Astrocyte (in vitro differentiated cells and primary cell): ENCODE data around the gene MXRA8.

Experiments
- EZH2 ChIP-seq: IDR thresholded peaks from 2 replicates; pipeline ENCODE4 v1.6.1; 2012; ENCODE audit warnings: mild to moderate bottlenecking, low read length, inconsistent platforms; ENCODE audit not compliant: insufficient read depth
- TF ChIP-seq, protein P1 (sequence below): IDR thresholded peaks from 2 replicates; pipeline ENCODE4 v1.5.1; 2011; ENCODE audit warnings: low read depth, mild to moderate bottlenecking, inconsistent platforms, low read length, moderate library complexity; ENCODE audit not compliant: insufficient read depth

- TF ChIP-seq, protein P1, sequence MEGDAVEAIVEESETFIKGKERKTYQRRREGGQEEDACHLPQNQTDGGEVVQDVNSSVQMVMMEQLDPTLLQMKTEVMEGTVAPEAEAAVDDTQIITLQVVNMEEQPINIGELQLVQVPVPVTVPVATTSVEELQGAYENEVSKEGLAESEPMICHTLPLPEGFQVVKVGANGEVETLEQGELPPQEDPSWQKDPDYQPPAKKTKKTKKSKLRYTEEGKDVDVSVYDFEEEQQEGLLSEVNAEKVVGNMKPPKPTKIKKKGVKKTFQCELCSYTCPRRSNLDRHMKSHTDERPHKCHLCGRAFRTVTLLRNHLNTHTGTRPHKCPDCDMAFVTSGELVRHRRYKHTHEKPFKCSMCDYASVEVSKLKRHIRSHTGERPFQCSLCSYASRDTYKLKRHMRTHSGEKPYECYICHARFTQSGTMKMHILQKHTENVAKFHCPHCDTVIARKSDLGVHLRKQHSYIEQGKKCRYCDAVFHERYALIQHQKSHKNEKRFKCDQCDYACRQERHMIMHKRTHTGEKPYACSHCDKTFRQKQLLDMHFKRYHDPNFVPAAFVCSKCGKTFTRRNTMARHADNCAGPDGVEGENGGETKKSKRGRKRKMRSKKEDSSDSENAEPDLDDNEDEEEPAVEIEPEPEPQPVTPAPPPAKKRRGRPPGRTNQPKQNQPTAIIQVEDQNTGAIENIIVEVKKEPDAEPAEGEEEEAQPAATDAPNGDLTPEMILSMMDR, result no peak
- TF ChIP-seq EZH2, result no peak
Measured at GRCh38 chr1:1312450-1313314, 45.7 kb downstream of the MXRA8 start.
